ENCODE data around the gene MAP4K4.

Gene MAP4K4

GRCh38 chr2:101817481-101817880, 120.0 kb downstream of the MAP4K4 start:
- DNase-seq (ENCODE audit: low read depth): no peak

DNA sequence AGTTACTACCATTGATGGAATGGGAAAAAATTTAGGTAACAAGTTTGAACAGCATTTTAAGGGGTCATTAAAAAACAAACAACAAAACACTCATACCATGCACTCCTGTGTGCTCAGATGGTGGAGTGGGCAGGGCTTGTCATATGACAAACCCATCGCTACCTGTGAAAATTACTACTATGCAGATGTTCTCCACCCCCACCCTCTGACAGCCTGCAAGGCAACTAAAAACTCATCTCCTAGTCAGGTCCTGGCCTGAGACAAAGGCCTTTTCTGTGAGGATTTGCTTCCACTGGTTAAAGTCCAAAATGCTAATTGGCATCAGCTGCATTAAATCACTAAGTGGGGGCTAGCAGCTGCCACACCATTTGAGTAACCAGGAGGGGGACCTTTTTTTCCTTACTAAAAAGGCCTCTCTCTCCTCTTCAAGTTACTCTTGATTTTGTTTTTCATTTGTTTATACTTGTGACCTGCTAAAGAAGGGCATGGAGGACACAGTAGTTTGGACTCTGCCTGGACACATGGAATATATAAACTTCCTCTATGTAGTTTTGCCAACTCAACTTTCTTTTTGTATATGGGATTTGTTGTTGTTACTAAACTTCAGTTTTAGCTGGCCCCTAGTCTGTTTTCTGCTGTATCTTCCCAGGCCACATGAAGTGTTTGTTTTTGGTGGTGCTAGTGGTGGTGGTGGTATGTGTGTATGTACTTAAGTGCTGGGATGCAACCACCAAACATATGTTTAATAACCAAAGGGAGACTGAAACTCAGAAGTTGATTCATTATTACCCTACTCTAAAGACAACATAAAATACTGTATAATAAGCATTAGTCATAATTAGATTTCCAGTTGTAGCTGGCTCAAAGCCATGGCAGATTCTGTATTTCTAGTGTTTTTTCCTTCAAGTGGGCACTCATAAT, 121.3 kb downstream of the MAP4K4 start:
- DNase-seq (ENCODE audit: low read depth): no peak

DNA sequence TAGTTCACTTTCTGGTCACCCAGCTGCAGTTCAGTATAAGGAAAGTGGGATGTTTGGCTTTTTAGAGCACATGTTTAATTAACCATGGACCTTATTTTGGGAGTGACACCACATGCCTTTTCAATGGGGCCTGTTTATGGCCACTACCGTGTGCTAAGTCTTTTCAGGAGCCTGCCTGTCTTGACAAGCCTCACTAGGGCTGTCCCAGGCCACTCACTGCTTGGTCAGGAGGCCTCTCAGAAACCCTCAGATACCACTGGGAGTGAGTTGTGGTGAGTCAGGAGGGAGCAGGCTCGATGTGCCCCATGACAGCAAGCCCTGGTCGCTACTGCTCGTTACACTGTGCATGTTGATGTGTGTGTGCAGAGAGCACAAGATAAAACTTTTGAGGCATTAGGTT, 123.0 kb downstream of the MAP4K4 start:
- DNase-seq (ENCODE audit: low read depth): no peak

- DNase-seq (ENCODE audit: low read depth): no peak
Observed at GRCh38 chr2:101821059-101821805, 123.7 kb downstream of the MAP4K4 start.

DNA sequence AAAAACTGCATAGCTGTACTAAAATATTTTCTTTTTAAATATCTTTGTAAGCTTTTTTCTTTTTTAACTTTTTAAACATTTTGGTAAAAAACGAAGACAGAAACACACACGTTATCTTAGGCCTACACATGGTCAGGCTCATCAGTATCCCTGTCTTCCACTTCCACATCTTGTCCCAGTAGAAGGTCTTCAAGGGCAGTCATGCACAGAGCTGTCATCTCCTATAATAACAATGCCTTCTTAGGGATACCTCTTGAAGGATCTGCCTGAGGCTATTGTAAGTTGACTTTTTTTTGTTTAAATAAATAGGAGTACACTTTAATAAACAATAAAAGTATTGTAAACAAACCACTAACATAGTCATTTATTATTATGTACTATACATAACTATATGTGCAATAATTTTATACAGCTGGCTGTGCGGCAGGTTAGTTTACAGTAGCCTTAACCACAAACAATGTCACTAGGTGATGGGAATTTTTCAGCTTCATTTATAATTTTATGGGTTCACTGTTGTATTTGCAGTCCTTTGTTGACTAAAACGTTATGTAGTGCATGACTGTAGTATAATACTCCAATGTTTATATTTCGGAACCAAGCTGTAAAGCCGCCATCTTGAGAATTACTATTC, 124.4 kb downstream of the MAP4K4 start:
- no peak for DNase-seq (ENCODE audit: low read depth)

- DNase-seq (ENCODE audit: low read depth): peak; percentile 59
Observed at GRCh38 chr2:101823347-101823791, 125.9 kb downstream of the MAP4K4 start.

- no peak for DNase-seq (ENCODE audit: low read depth)
Observed at GRCh38 chr2:101823859-101824258, 126.4 kb downstream of the MAP4K4 start.

- no peak for DNase-seq (ENCODE audit: low read depth)
Observed at GRCh38 chr2:101826716-101827115, 129.2 kb downstream of the MAP4K4 start.

DNA sequence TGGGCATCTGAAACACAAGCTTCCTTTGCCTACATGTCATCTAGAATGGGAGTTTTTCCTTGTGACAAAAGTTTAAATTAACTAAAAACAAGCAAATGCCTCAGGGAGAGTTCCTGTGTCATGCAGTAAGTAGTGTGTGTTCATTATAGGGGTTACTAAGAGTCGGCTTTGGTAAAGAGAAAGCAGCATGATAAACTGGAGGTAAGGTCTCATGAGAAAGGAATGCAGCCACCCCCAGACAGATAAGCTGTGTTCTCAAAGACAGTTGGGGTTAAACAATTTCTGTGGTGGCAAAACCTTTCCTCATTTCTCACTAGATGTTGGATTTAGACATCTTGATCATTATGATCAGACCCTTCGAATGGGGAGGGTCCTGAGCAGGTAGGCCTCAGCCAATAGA, 129.7 kb downstream of the MAP4K4 start:
- DNase-seq (ENCODE audit: low read depth): no peak

- no peak for DNase-seq (ENCODE audit: low read depth)
Observed at GRCh38 chr2:101828257-101828656, 130.8 kb downstream of the MAP4K4 start.

DNA sequence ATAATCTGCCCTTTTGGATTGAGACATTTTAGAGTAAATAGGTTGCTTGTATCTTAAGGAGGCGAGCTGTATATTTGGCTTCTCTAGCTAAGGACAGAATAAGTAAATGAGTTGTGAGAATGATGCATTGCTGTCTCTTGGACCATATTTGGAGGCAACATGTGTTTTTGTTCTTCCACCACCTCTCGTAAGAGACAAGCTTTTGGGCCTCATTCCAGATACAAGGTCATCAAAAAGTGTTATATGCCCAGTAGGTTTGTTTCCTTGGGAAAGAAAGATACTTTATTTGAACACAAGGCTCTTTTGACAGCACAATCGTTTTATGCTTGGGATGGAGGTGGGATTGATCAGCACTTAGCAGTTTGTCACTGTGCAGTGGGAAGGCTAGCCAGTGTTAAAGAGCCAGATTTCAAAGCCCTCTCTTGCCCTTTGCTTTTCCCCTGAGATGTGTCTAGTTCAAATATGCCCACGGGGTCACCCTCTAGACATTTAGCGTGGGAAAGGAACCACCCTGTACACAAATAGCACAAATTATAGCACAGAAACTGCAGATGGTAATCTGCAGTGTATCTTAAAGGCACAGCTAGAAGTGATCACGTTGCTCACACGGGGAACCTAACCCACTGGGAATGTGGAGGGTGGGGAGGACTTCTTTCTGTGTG, 131.3 kb downstream of the MAP4K4 start:
- no peak for DNase-seq (ENCODE audit: low read depth)

GRCh38 chr2:101829429-101829828, 131.9 kb downstream of the MAP4K4 start:
- DNase-seq (ENCODE audit: low read depth): no peak

- DNase-seq (ENCODE audit: low read depth): no peak
Observed at GRCh38 chr2:101830146-101830545, 132.6 kb downstream of the MAP4K4 start.

GRCh38 chr2:101830555-101830954, 133.0 kb downstream of the MAP4K4 start:
- DNase-seq (ENCODE audit: low read depth): peak; percentile 13

DNA sequence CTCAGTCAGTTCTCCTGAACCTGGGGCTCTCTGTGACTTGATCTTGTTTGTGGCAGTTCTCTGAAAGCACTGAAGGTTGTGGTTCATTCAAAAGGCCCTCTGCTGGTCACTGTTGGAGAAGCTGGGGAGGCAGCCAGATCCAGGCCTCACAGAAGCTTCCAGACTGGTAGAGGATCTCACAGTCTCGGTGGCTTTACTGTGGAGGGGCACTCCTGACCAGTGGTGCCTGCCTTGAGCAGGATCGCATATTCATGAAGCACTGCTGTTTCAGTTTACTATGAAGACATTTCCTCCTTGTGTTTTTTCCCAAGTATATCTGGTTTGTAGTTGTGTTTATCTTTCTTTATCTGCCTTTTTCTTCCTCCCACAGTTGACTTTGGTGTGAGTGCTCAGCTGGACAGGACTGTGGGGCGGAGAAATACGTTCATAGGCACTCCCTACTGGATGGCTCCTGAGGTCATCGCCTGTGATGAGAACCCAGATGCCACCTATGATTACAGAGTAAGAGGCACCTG, 133.9 kb downstream of the MAP4K4 start:
- DNase-seq (ENCODE audit: low read depth): peak; percentile 45

DNA sequence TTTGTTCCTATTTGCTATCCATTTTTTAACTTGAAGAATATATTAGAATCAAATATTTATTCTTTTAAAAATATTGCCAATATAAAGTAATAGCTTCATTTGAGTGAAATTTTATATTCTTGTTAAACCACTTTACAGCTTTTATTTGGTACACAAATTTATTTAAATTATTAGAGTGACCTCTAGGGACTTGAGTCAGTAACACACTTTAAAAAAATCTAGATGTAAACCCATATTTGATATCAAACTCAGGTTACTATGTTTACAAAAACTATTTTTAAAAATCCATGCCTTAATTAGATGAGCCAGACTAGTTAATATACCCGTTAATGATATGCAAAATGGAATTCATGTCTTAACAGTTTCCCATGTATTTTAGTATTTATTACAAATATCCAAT, 134.6 kb downstream of the MAP4K4 start:
- no peak for DNase-seq (ENCODE audit: low read depth)

DNA sequence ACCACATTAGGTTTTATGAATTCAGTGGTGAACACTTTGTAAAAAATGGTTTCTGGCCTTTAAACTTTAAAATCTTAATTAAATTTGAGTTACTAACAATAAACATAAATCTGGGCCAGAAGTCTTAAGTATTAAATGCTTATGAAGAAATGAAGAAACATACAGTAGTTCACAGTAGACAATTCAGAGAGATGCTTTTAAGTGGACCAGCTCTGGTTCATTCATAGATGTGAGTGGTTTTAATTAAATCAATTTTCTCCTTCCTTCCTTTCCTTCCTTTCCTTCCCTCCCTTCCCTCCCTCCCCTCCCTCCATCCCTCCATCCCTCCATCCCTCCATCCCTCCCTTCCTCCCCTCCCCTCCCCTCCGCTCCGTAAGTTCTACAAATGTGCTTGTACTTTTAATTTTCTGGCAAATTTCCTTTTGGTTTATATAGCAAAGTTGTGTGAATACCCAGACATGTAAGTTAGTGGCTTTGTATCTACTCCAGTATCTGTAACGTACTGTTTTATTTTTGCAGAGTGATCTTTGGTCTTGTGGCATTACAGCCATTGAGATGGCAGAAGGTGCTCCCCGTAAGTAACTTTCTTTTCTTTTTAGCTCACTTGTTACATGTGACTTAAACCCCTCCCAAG, 136.5 kb downstream of the MAP4K4 start:
- no peak for DNase-seq (ENCODE audit: low read depth)

GRCh38 chr2:101837354-101837753, 139.8 kb downstream of the MAP4K4 start:
- DNase-seq (ENCODE audit: low read depth): no peak

- no peak for DNase-seq (ENCODE audit: low read depth)
Observed at GRCh38 chr2:101841679-101842327, 144.3 kb downstream of the MAP4K4 start.

DNA sequence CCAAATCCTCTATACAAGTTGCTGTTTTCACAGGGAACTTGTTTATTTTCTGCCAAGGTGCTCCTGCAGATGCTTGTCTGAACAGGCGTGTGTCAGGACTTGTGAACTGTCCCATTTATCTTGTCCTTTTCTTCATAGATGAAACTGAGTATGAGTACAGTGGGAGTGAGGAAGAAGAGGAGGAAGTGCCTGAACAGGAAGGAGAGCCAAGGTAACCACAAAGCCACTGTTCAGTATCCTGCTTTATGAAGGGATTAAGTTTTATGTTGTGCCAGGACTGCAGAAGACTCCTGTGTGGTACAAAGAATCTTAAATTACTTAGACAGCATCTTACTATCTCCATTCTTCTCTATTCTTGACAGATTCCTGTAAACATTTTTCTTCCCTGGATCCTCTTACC, 145.0 kb downstream of the MAP4K4 start:
- no peak for DNase-seq (ENCODE audit: low read depth)

GRCh38 chr2:101843048-101843447, 145.5 kb downstream of the MAP4K4 start:
- no peak for DNase-seq (ENCODE audit: low read depth)
